Transverse colon (tissue), 4 donors: ENCODE measurements around the gene DDX28. TPM values are rescaled to one million over a fixed set of nuclear protein-coding genes. Genes with fewer than 3 reads are reported as not detected.
"Not testable (repeated sequence)": the region's sequence is repeated elsewhere in the genome, so short reads cannot be mapped to it uniquely, and the experiment has no call there.

ENCODE experiments used
- DNase-seq: peaks from one replicate; pipeline ENCODE4 v3.0.0-alpha.2; 2019
- H3K27ac ChIP-seq, 4 donors: fragments of 200-600 bp; sonication (generic); 2 replicates each; pipeline ENCODE4 v1.5.1; 2016 to 2018; ENCODE audit warnings: inconsistent platforms in 4 of 4
- H3K27me3 ChIP-seq: fragments of 200-600 bp; sonication (generic); 2 replicates; pipeline ENCODE4 v1.5.1; 2017; ENCODE audit warnings: inconsistent platforms
- H3K36me3 ChIP-seq, 4 donors: fragments of 200-600 bp; sonication (generic); 2 replicates each; pipeline ENCODE4 v1.5.1; 2017 to 2019; ENCODE audit warnings: inconsistent platforms in 4 of 4
- H3K4me1 ChIP-seq, 4 donors: fragments of 200-600 bp; sonication (generic); 2 replicates each; pipeline ENCODE4 v1.5.1; 2017 to 2020; ENCODE audit warnings: inconsistent platforms in 4 of 4
- H3K4me3 ChIP-seq, 4 donors: fragments of 200-600 bp; sonication (generic); 1 replicate in 1 of 4; 2 replicates in 3 of 4; pipeline versions ENCODE4 v1.5.1 to v1.6.1; 2017 to 2019; ENCODE audit warnings: inconsistent platforms in 4 of 4
- H3K9me3 ChIP-seq, 2 donors: fragments of 200-600 bp; sonication (generic); 2 replicates each; pipeline ENCODE4 v1.5.1; 2017 to 2019; ENCODE audit warnings: inconsistent platforms in 2 of 2
- CTCF ChIP-seq, 5 experiments: fragments of 200-600 bp in 3 of 5; fragments of 450-650 bp in 2 of 5; sonication (generic) in 3 of 5; IDR thresholded peaks; 1 replicate in 2 of 5; 2 replicates in 3 of 5; pipeline ENCODE4 v1.5.1; 2016 to 2017; ENCODE audit warnings: antibody characterized with exemption in 5 of 5, inconsistent platforms in 3 of 5, mild to moderate bottlenecking in 2 of 5, moderate library complexity in 1 of 5
- EP300 ChIP-seq: sonication (generic); formaldehyde crosslinking; IDR thresholded peaks from one replicate; pipeline ENCODE4 v1.6.1; 2017; ENCODE audit warnings: antibody characterized with exemption, low read depth
- POLR2A ChIP-seq: fragments of 450-650 bp; IDR thresholded peaks from one replicate; pipeline ENCODE4 v1.6.1; 2016; ENCODE audit warnings: antibody characterized with exemption, mild to moderate bottlenecking, moderate library complexity
- POLR2AphosphoS5 ChIP-seq, 3 donors: sonication (generic); formaldehyde crosslinking; IDR thresholded peaks; one replicate each; pipeline ENCODE4 v1.6.1; 2016; ENCODE audit warnings: antibody characterized with exemption in 3 of 3
- WGBS, 2 donors: methylation state at CpG; one replicate each; pipeline ENCODE4 v1.1.5; 2018; ENCODE audit warnings: low coverage in 1 of 2; 5-methylcytosine and 5-hydroxymethylcytosine counted together
- in situ Hi-C, 4 donors: fragments of 200-750 bp; cut with MboI; loops; one replicate each; pipeline versions ENCODE4 v1.15.0 to v1.15.1; 2017; ENCODE audit warnings: low sequenced_read_pairs in 3 of 4, low pct_ligation_motif_present in 1 of 4, low pct_unique_long_range_greater_than_20kb in 1 of 4
- intact Hi-C: fragments of 100-400 bp; cut with DNase I; formaldehyde crosslinking; loops from one replicate; pipeline ENCODE4 v1.15.1; 2023; ENCODE audit warnings: low total_unique reads
- total RNA-seq, 4 donors: library from RNA; depleted of rRNA; stranded (reverse); fragments of >200 nt; gene quantifications; one replicate each; pipeline ENCODE4 v1.1.0, GENCODE V29; 2016

DDX28 gene
- total RNA-seq, 4 donors from 2014 or later: 4.8 to 13.1 (median 6.2) TPM

- TF ChIP-seq CTCF (IDR thresholded peaks at IDR 0.05) (no peak), POLR2AphosphoS5 (IDR thresholded peaks at IDR 0.05) (no peak), POLR2A (no peak), EP300 (no peak)
- no peaks in the 10 kb centered on the region for H3K36me3 ChIP-seq
- WGBS, 2 donors: 72 to 90% methylated on average over 2 to 8 of the region's 8 CpGs
- H3K4me1 ChIP-seq: peaks cover 8 to 23% (median 20%) of the 10 kb centered on the region in 4 donors
- in situ Hi-C loops: no loop called here
- H3K9me3 ChIP-seq: no peaks in the 10 kb centered on the region
- intact Hi-C loops: no loop called here
- no peaks in the 10 kb centered on the region for H3K27me3 ChIP-seq
- no peak overlapping the region for H3K4me3 ChIP-seq
- no peak overlapping the region for H3K27ac ChIP-seq
- DNase-seq: no peak
These were observed 3.8 kb downstream of the DDX28 start for GRCh38 chr16:68019167-68019680.

- no peak within 1 kb of the TSS for H3K27ac ChIP-seq
- in situ Hi-C loops (no loop called here), intact Hi-C loops (no loop called here)
- no peaks in the 10 kb centered on the region for H3K9me3 ChIP-seq
- no peak within 1 kb of the TSS for H3K4me3 ChIP-seq
- H3K27me3 ChIP-seq: no peaks in the 10 kb centered on the region
- no peak for TF ChIP-seq EP300
- no peak for DNase-seq
- H3K4me1 ChIP-seq: peaks cover 0 to 3% (median 0%) of the 10 kb centered on the region in 4 donors
- 60 to 84% methylated on average over 1 to 5 of the region's 5 CpGs for whole genome bisulfite sequencing, 2 donors
- no peaks in the 10 kb centered on the region for H3K36me3 ChIP-seq
These were observed 7.4 kb downstream of the DDX28 start, which contains the start of gene DPEP2NB for GRCh38 chr16:68015681-68016080. Gene DPEP2NB (minus strand): TSS chr16:68015911. CDS start chr16:68015770, 141 bp downstream.

- intact Hi-C loops (no loop called here), in situ Hi-C loops (no loop called here)
- Histone ChIP-seq H3K27me3 (no peaks in the 10 kb centered on the region), H3K27ac (no peak overlapping the region), H3K9me3 (no peaks in the 10 kb centered on the region), H3K4me1 (peaks cover 0 to 3% (median 0%) of the 10 kb centered on the region in 4 donors), H3K4me3 (no peak overlapping the region), H3K36me3 (no peaks in the 10 kb centered on the region)
- DNase-seq: no peak
- no peak for TF ChIP-seq EP300
- no peak for TF ChIP-seq POLR2A
- TF ChIP-seq POLR2AphosphoS5 (IDR thresholded peaks at IDR 0.05): no peak
- no peak for TF ChIP-seq CTCF (IDR thresholded peaks at IDR 0.05)
- 50% methylated on average over 1 of the region's 1 CpG; no CpG with 5 or more reads in 1 of the 2 donors for WGBS, 2 donors
These were observed 9.6 kb downstream of the DDX28 start for GRCh38 chr16:68013440-68013839.

GRCh38 chr16:68009872-68010271 is 13.2 kb downstream of the DDX28 start:
- 74% methylated on average over 4 of the region's 4 CpGs; no CpG with 5 or more reads in 1 of the 2 donors for WGBS, 2 donors
- H3K9me3 ChIP-seq, H3K27ac ChIP-seq, in situ Hi-C loops, DNase-seq, H3K4me1 ChIP-seq, intact Hi-C loops, H3K36me3 ChIP-seq, H3K27me3 ChIP-seq, H3K4me3 ChIP-seq: not testable (repeated sequence)

GRCh38 chr16:68009157-68009735 is 13.8 kb downstream of the DDX28 start:
- Histone ChIP-seq H3K4me3 (no peak overlapping the region), H3K27me3 (no peaks in the 10 kb centered on the region), H3K4me1 (peaks cover 0 to 10% (median 0%) of the 10 kb centered on the region in 4 donors), H3K27ac (no peak overlapping the region), H3K9me3 (no peaks in the 10 kb centered on the region), H3K36me3 (no peaks in the 10 kb centered on the region)
- intact Hi-C loops: no loop called here
- no peak for DNase-seq
- WGBS, 2 donors: 72 to 85% methylated on average over 4 to 6 of the region's 9 CpGs
- in situ Hi-C loops: no loop called here
- TF ChIP-seq EP300: no peak
- TF ChIP-seq POLR2AphosphoS5 (IDR thresholded peaks at IDR 0.05): no peak
- no peak for TF ChIP-seq POLR2A
- no peak for TF ChIP-seq CTCF (IDR thresholded peaks at IDR 0.05)
